AG08395 (cell line): ENCODE measurements around the gene PCDH9.

Experiments
- DNase-seq: peaks from one replicate; pipeline ENCODE4 v3.0.0; 2012; ENCODE audit warnings: mixed read lengths, low spot score

Gene PCDH9

GRCh38 chr13:67229481-67230403, at the start of gene PCDH9:
Gene PCDH9 (minus strand): TSS chr13:67230336. CDS start chr13:67228440, 1,896 bp downstream.
- DNase-seq: no peak

- DNase-seq: peak; percentile 74
These were observed 48.1 kb upstream of the PCDH9 start for GRCh38 chr13:67278235-67278634.

- DNase-seq: no peak
These were observed 47.4 kb upstream of the PCDH9 start for GRCh38 chr13:67277581-67277980.

GRCh38 chr13:67275351-67275960, 45.3 kb upstream of the PCDH9 start:
- no peak for DNase-seq

GRCh38 chr13:67273001-67273400, 42.9 kb upstream of the PCDH9 start:
- peak; percentile 6 for DNase-seq

- DNase-seq: no peak
These were observed 37.0 kb upstream of the PCDH9 start for GRCh38 chr13:67267136-67267535.

GRCh38 chr13:67259208-67259607, 29.1 kb upstream of the PCDH9 start:
- no peak for DNase-seq

- no peak for DNase-seq
These were observed 28.3 kb upstream of the PCDH9 start for GRCh38 chr13:67258482-67258881.

GRCh38 chr13:67238861-67239260, 8.7 kb upstream of the PCDH9 start:
- DNase-seq: no peak

GRCh38 chr13:67238277-67238859, 8.2 kb upstream of the PCDH9 start:
- DNase-seq: peak; percentile 27

- DNase-seq: no peak
These were observed 5.1 kb upstream of the PCDH9 start for GRCh38 chr13:67235265-67235664.

GRCh38 chr13:67232384-67232783, 2.2 kb upstream of the PCDH9 start:
- DNase-seq: no peak

GRCh38 chr13:67231289-67232000, 1.3 kb upstream of the PCDH9 start:
- DNase-seq: no peak

GRCh38 chr13:67230404-67231288, 510 bp upstream of the PCDH9 start:
- DNase-seq: peak; percentile 97

- DNase-seq: peak; percentile 6
These were observed 1.2 kb downstream of the PCDH9 start for GRCh38 chr13:67228916-67229315.

GRCh38 chr13:67228031-67228430, 2.1 kb downstream of the PCDH9 start:
- DNase-seq: no peak

GRCh38 chr13:67227131-67227983, 2.8 kb downstream of the PCDH9 start:
- no peak for DNase-seq

- DNase-seq: no peak
These were observed 3.4 kb downstream of the PCDH9 start for GRCh38 chr13:67226696-67227095.

- DNase-seq: no peak
These were observed 4.6 kb downstream of the PCDH9 start for GRCh38 chr13:67225252-67226159.
